RPMI7951 (cell line): ENCODE data around the gene KREMEN1. TPM values are rescaled to one million over a fixed set of nuclear protein-coding genes. Genes with fewer than 3 reads are reported as not detected.

Source experiments
- DNase-seq: peaks from one replicate; pipeline ENCODE4 v3.0.0-alpha.2; 2012; ENCODE audit warnings: low read depth
- total RNA-seq: library from RNA; depleted of rRNA; stranded (reverse); fragments of >200 nt; shearing (Covaris generic); gene quantifications from 2 replicates; pipeline ENCODE4 v1.2.3, GENCODE V29; 2014; rRNA removed

Gene KREMEN1
- total RNA-seq, 1 experiment from 2014 or later, result 6.1 TPM

DNA sequence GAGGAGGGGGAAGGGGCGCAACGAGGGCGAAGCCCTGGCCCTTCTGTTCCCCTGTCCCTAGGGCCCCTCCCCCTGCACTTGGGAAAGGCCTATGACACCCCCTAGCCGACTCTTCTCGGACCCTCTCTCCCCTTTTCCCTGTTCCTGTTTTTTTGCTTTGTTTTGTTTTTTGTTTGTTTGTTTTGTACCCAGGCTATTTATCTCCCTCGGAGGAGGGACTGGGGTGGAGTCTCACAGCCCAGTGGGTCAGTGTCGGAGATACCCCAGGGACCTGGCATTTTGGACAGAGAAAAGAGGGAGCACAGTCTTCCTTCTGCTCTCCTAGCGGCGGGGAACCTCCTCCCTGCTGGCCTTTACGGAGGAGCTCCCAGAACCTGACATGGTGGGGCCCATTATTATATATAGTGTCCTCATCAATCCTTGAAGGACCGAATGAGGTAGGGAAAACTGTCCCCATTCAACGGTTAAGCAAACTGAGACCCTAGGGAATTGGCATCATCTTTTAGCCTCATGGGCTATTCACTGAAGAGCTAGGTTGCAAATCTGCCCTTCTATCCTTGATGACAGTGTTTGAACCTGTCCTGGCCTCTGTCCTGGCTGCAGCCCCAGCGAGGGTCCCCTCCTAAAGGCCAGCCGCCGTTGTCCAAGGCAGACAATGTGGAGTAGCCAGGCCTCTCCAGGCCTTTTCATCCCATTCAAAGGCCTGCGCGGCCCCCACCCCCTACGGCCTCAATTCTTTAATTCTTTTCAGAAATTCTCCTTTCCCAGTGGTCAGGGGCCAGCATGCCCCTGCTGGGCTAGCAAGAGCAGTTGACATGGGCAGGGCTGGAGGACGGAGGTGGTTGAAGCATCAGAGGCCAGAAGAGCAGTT is 133.8 kb downstream of the KREMEN1 start:
- DNase-seq, result no peak

- DNase-seq, result no peak
Measured at GRCh38 chr22:29207243-29207550, 134.4 kb downstream of the KREMEN1 start.

GRCh38 chr22:29207562-29208501 is 135.0 kb downstream of the KREMEN1 start:
- DNase-seq, result no peak

DNA sequence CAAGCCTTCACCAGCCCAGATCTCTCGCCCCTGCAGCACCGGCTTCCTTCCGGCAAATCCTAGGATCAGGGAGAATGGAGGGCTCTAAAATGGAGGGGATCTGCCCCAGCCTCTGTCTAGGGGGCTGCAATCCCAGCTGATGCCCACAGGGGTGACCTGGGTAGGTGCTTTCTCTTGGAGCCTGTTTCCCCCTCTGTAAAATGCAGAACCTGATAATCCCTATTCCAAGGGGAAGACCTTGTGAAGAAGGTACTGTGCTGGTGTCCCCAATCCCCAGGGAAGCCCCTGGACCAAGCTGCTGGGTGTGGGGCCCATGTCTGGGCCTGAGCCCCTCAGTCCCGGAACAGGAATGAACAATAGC is 135.6 kb downstream of the KREMEN1 start:
- no peak for DNase-seq

- no peak for DNase-seq
Measured at GRCh38 chr22:29208879-29209623, 136.2 kb downstream of the KREMEN1 start.

DNA sequence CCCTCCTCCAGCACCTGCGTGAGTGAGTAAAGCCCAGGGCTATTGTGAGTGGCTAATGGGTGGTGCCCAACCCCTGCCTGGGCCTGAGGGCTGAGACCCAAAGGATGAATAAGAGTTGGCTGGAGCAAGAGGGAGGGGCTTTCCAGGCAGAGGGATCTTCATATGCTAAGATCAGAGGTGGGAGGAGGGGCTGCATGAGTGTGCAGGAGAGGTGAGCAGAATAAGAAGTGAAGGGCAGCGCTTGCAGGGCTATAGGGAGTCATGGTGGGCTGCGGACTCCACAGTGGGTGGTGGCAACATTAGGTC is 136.7 kb downstream of the KREMEN1 start:
- DNase-seq, result no peak

GRCh38 chr22:29211066-29211465 is 138.2 kb downstream of the KREMEN1 start:
- DNase-seq, result no peak

- DNase-seq, result no peak
Measured at GRCh38 chr22:29211466-29211865, 138.6 kb downstream of the KREMEN1 start.

DNA sequence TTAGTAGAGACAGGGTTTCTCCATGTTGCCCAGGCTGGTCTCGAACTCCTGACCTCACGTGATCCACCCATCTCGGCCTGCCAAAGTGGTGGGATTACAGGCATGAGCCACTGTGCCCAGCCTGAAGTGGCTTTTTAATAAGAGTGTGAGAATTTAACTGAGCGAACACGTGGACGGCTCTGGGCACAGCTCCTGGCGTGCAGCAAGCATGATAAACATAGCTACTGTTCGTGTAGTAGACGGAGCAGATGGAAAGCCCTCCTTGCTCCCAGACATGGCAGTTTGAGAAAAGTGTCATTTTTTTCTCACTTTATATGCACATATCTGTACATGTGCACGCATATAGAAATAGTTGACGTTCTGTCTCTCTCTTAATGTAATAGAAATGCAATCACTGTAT is 139.9 kb downstream of the KREMEN1 start:
- no peak for DNase-seq

DNA sequence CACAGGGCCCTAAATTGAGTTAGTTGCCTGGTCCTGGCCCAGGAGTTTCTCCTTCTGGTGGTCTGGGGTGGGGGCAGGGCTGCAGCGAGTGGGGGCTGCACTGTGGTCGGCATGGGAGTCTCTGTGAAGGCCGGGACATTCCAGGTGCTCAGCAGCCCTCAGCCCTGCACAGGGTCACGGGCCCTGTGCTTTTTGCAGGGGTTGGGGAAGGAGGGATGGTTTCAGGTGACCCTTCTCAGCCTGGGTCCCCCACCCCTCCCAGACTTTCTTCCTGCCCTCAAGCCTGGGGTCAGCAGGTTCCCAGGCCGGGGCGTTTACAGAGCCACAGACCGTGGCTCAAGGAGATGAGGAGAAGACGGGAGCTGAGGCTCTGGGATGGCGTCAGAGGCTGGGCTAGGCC is 140.7 kb downstream of the KREMEN1 start:
- no peak for DNase-seq

DNA sequence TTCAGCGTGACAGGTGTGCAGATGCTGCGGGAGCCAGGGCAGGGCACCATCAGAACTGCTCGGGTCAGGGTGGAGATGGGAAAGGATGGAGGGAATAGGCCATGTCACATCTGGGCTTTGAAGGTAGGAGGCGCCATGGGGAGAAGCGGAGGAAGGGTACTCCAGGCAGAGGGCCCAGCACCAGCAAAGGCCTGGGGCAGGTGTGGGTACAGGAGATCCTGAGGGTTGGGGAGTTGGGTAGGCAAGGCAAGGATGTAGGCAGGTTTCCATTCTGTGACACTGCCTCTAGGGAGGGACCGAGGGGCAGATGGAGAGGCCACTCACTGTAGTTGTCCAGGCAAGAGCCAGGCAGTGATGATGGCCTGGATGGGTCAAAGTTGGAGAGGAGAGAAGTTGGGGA is 141.4 kb downstream of the KREMEN1 start:
- DNase-seq, result no peak

DNA sequence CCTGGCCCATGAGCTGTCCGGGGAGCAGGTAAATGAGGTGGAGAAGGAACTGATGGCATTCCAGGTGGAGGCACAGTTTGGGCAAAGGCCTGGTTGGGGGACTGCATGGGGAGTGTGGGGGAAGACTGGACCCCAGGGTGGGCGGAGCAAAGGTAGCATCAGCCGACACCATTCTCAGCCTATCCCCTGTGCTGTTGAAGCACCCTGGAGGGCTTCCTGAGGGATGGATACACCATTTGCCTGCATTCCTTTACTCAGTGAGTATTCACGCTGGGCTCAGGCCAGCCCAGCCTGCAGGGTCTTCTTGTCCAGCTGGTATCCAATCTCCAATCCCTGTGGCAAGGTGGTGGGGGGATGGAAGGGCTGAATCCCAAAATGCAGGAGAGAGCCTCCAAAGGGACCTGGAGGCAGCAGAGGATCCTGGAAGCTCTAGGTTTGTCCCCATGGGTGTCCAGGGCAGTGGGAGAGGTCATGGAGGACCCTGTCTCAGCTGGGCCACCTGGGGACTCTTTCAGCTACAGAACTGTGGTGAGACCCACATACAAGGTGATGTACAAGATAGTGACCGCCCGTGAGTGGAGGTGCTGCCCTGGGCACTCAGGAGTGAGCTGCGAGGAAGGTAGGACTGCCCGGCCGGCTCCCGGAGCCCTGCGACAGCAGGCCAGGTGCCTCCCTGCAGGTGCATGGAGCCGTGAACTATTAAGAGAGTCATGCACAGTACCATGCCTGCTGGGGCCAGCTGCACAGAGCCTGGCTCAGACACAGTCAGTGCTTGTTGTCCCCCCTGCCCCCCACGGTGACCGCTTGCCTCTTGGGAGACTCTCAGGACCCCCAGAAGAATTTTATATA is 142.4 kb downstream of the KREMEN1 start:
- no peak for DNase-seq

DNA sequence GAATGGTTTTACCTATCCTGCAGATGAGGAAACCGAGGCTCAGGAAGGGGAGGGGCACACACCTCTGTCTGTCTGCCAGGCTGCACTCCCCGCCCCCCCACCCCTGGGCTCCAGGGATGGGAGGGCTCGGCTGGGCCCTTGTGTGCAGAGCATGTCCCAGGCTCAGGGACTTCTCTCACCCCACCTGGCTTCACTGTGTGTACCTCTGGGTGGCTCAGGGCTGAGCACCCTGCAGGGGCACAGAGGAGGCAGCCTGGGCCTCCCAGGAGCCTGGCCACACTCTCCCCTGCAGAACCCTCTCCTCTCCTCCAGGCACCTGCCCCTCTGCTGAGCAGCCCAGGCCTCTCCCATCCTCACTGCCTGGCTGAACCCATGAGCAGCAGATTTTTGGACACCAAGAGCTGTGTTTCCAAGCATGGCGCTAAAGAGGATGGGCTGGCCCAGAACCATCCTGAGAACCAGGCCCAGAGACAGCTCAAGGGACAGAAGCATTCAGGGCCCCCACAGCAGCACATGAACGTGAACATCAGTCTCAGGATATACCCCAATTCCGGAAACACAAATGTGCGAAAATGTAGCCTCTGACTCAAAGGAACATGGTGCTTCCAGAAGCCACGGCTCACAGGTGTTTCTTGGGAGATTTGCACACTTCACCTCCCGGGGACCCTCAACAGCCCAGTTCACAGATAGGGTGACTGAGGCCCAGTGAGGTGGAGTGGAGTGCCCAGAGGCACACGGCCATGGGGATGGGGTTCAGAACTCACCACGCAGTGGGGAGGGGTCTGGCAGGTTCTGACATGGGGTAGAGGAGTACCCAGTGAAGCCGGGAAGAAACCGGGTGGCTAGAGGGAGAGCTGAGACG is 143.4 kb downstream of the KREMEN1 start:
- DNase-seq, result no peak

DNA sequence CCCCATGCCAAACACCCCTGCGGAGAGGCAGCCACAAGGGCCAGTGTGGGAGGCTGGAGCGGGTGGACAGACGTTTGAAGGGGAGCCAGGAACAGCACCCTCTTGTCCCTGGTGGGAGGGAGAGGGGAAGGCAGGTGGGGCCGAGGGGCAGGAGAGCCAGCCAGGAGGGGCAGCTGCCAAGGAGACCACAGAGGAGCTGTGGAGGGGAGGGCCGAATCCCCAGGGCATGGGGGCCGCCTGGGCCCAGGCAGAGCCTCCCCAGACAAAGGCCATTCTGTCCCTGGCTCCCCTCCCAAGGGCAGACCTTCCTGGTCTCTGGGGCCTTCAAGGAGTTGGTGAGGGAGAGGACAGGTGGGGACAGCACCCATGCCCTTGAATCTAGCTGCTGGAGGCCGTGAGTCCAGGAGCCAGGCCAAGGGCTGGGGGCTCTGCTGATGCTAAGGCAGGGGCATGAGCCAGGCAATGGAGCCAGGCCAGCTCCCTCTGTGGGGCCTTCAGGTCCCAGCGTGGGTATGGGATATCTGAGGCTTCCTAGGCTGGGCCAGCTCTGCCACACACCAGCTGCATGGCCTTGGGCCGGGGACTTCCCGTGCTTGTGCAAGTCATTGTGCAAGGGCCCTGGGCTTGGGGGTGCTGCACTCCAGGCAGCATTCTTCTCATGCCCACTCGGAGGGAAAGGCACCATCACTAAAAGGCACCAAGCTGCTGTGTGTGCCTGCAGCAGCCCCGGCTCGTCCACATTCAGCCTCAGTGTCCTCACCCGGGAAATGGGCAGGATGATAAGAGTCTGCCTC is 144.2 kb downstream of the KREMEN1 start:
- DNase-seq, result peak; percentile 78

Other genes with a start within 250 kb of the KREMEN1 start
- 2.3 and 2.7 TPM in 2 replicates for gene ZNRF3, start 189.5 kb upstream of the KREMEN1 start, total RNA-seq
- gene C22orf31, start 11.2 kb upstream of the KREMEN1 start, total RNA-seq, result not detected in 2 replicates
- gene EMID1, start 132.9 kb downstream of the KREMEN1 start, total RNA-seq, result 0.29 TPM in 1 of 2 replicates, not detected in the other
- gene RHBDD3, start 194.9 kb downstream of the KREMEN1 start, total RNA-seq, result 10.5 and 12.3 TPM in 2 replicates
- gene EWSR1, start 195.2 kb downstream of the KREMEN1 start, total RNA-seq, result 127 and 233 TPM in 2 replicates
- gene GAS2L1, start 233.6 kb downstream of the KREMEN1 start, total RNA-seq, result 10.9 and 17.1 TPM in 2 replicates
- 0.24 TPM in 1 of 2 replicates, not detected in the other for gene RASL10A, start 242.7 kb downstream of the KREMEN1 start, total RNA-seq